HL-60 (cell line): Measurements from ENCODE around the gene UBQLN1.

Experiments used
- DNase-seq, 2 experiments: peaks; one replicate each; pipeline ENCODE4 v3.0.0-alpha.2; 2010 to 2020; ENCODE audit warnings: low read depth in 1 of 2, low spot score in 1 of 2
- H3K27ac ChIP-seq: fragments of 250-450 bp; sonication (Bioruptor Pico); replicated peaks from 2 replicates; pipeline ENCODE4 v1.5.1; 2020; ENCODE audit warnings: mild to moderate bottlenecking, moderate library complexity
- H3K27me3 ChIP-seq: fragments of 250-450 bp; sonication (Bioruptor Pico); 2 replicates; pipeline ENCODE4 v1.5.1; 2021; ENCODE audit warnings: mild to moderate bottlenecking, moderate library complexity; ENCODE audit not compliant: insufficient read depth, poor library complexity, severe bottlenecking
- H3K4me3 ChIP-seq: replicated peaks from 2 replicates; pipeline ENCODE4 v1.5.1; 2011; ENCODE audit warnings: mild to moderate bottlenecking, control low read depth, low read length; ENCODE audit not compliant: insufficient read depth
- CTCF ChIP-seq: IDR thresholded peaks from one replicate; pipeline ENCODE4 v1.5.1; 2011; ENCODE audit warnings: low read length, control low read depth, inconsistent platforms; ENCODE audit not compliant: insufficient read depth
- GABPA ChIP-seq: IDR thresholded peaks from 2 replicates; pipeline ENCODE4 v1.6.1; 2012; ENCODE audit warnings: low read depth
- POLR2AphosphoS5 ChIP-seq: IDR thresholded peaks from 2 replicates; pipeline ENCODE4 v1.6.1; 2012; ENCODE audit warnings: low read depth
- REST ChIP-seq: IDR thresholded peaks from 2 replicates; pipeline ENCODE4 v1.6.1; 2012; ENCODE audit warnings: low read depth; ENCODE audit not compliant: insufficient replicate concordance
- SPI1 ChIP-seq: IDR thresholded peaks from 2 replicates; pipeline ENCODE4 v1.6.1; 2012; ENCODE audit warnings: low read depth, mild to moderate bottlenecking, borderline replicate concordance

Gene UBQLN1

GRCh38 chr9:83722726-83723495 is 15.2 kb upstream of the UBQLN1 start:
- TF ChIP-seq CTCF = no peak
- TF ChIP-seq SPI1 = no peak
- no peak for TF ChIP-seq POLR2AphosphoS5
- no peak for TF ChIP-seq REST
- TF ChIP-seq GABPA = no peak
- Histone ChIP-seq H3K27ac (no peak overlapping the region), H3K27me3 (no peaks in the 10 kb centered on the region), H3K4me3 (no peak overlapping the region)
- DNase-seq = no peak

GRCh38 chr9:83721509-83721908 is 13.8 kb upstream of the UBQLN1 start:
- Histone ChIP-seq H3K27ac (no peak overlapping the region), H3K4me3 (no peak overlapping the region), H3K27me3 (no peaks in the 10 kb centered on the region)
- TF ChIP-seq CTCF = no peak
- no peak for TF ChIP-seq SPI1
- DNase-seq = no peak

GRCh38 chr9:83715794-83716193 is 8.0 kb upstream of the UBQLN1 start:
- Histone ChIP-seq H3K27ac (no peak overlapping the region), H3K4me3 (no peak overlapping the region), H3K27me3 (no peaks in the 10 kb centered on the region)
- TF ChIP-seq CTCF = no peak
- no peak for TF ChIP-seq REST
- no peak for TF ChIP-seq GABPA
- no peak for DNase-seq

GRCh38 chr9:83715221-83715620 is 7.5 kb upstream of the UBQLN1 start:
- no peaks in the 10 kb centered on the region for H3K27me3 ChIP-seq
- TF ChIP-seq CTCF (no peak), POLR2AphosphoS5 (no peak), REST (no peak), GABPA (no peak)
- DNase-seq = no peak
- H3K4me3 ChIP-seq = no peak overlapping the region
- H3K27ac ChIP-seq = no peak overlapping the region
